Measurements from ENCODE around the gene CD68. TPM values are rescaled to one million over a fixed set of nuclear protein-coding genes. Genes with fewer than 3 reads are reported as not detected.

The CD68 gene
- total RNA-seq, 2 experiments from 2014 or later: 34.5 to 36.0 TPM

- ChIA-PET CTCF (interaction anchor here (0.8 to 6.2 kb wide), 41 partner anchors 9 to 515 kb away, joined by 3 to 207 read pairs (median 6); partner anchors contain the start of genes CD68, FXR2, GABARAP and MPDU1), POLR2A (interaction anchor here (0.9 to 4.5 kb wide), 28 partner anchors 9 to 253 kb away, joined by 3 to 80 read pairs (median 4); partner anchors contain the start of genes ACAP1, CD68, MPDU1 and POLR2A)
- Mint-ChIP-seq H3K4me1 (peaks cover 52% of the 10 kb centered on the region), H3K27me3 (no peaks in the 10 kb centered on the region), H3K9me3 (no peaks in the 10 kb centered on the region), H3K27ac (peak overlapping the region; percentile 93), H3K4me3 (peak overlapping the region; percentile 91), H3K36me3 (ENCODE audit: low read depth) (peaks cover 42% of the 10 kb centered on the region)
- DNase-seq: peak; percentile 85
Observed at GRCh38 chr17:7561028-7561575, 18.3 kb upstream of the CD68 start.

- Mint-ChIP-seq H3K27ac (peak within 1 kb of the TSS; percentile 93), H3K4me3 (peak within 1 kb of the TSS; percentile 91), H3K36me3 (ENCODE audit: low read depth) (peaks cover 39% of the 10 kb centered on the region), H3K9me3 (no peaks in the 10 kb centered on the region), H3K27me3 (no peaks in the 10 kb centered on the region), H3K4me1 (peaks cover 48% of the 10 kb centered on the region)
- CTCF ChIA-PET: interaction anchor here (0.8 to 6.2 kb wide), 35 partner anchors 9 to 516 kb away, joined by 3 to 207 read pairs (median 7); partner anchors contain the start of genes CD68, FXR2, GABARAP and MPDU1
- peak; percentile 91 for DNase-seq
- POLR2A ChIA-PET: interaction anchor here (1.0 to 4.5 kb wide), 24 partner anchors 9 to 280 kb away, joined by 3 to 80 read pairs (median 5); partner anchors contain the start of genes ACAP1, CD68, MPDU1 and POLR2A
Observed at GRCh38 chr17:7561589-7562207, 17.7 kb upstream of the CD68 start, which contains the start of gene SENP3. SENP3 (plus strand) TSS chr17:7561919; CDS start chr17:7563077, 1,158 bp downstream.

- Mint-ChIP-seq H3K36me3 (ENCODE audit: low read depth) (peaks cover 42% of the 10 kb centered on the region), H3K4me1 (peaks cover 47% of the 10 kb centered on the region), H3K9me3 (no peaks in the 10 kb centered on the region), H3K4me3 (peak overlapping the region; percentile 81), H3K27me3 (no peaks in the 10 kb centered on the region), H3K27ac (peak overlapping the region; percentile 87)
- POLR2A ChIA-PET: interaction anchor here (1.0 to 4.5 kb wide), 10 partner anchors 11 to 281 kb away, joined by 3 to 80 read pairs (median 22); partner anchors contain the start of genes ACAP1, MPDU1, POLR2A and SLC2A4
- CTCF ChIA-PET: interaction anchor here (1.5 to 6.2 kb wide), 7 partner anchors 9 to 126 kb away, joined by 4 to 207 read pairs (median 20); partner anchors contain the start of genes MPDU1, TP53 and WRAP53
- DNase-seq: no peak
Observed at GRCh38 chr17:7562208-7562605, 17.2 kb upstream of the CD68 start.

- DNase-seq: no peak
- H3K27ac Mint-ChIP-seq: peak overlapping the region; percentile 87
- CTCF ChIA-PET: no interaction called here
Observed at GRCh38 chr17:7563115-7563869, 16.1 kb upstream of the CD68 start.

GRCh38 chr17:7569571-7569970, 9.9 kb upstream of the CD68 start:
- Mint-ChIP-seq H3K4me3 (no peak overlapping the region), H3K9me3 (no peaks in the 10 kb centered on the region), H3K36me3 (ENCODE audit: low read depth) (peaks cover 67% of the 10 kb centered on the region), H3K4me1 (peaks cover 34% of the 10 kb centered on the region), H3K27me3 (no peaks in the 10 kb centered on the region), H3K27ac (no peak overlapping the region)
- ChIA-PET POLR2A (interaction anchor here (1.1 to 9.3 kb wide), 6 partner anchors 7 to 118 kb away, joined by 3 to 169 read pairs (median 44); partner anchors contain the start of genes CD68, MPDU1, POLR2A and SENP3), CTCF (interaction anchor here (0.5 to 1.0 kb wide), 3 partner anchors 9 to 23 kb away, joined by 3 to 4 read pairs (median 3); no protein-coding TSS in a partner anchor)
- DNase-seq: no peak

More at GRCh38 chr17:7563115-7563869, 16.1 kb upstream of the CD68 start:
- H3K9me3 Mint-ChIP-seq: no peaks in the 10 kb centered on the region
- peaks cover 44% of the 10 kb centered on the region for H3K36me3 Mint-ChIP-seq (ENCODE audit: low read depth)
- POLR2A ChIA-PET: interaction anchor here (0.6 to 4.5 kb wide), 4 partner anchors 9 to 124 kb away, joined by 3 to 80 read pairs (median 12); partner anchors contain the start of genes MPDU1, TP53 and WRAP53
- H3K4me3 Mint-ChIP-seq: peak overlapping the region; percentile 81
- no peaks in the 10 kb centered on the region for H3K27me3 Mint-ChIP-seq
- peaks cover 46% of the 10 kb centered on the region for H3K4me1 Mint-ChIP-seq

GRCh38 chr17:7570351-7570750, 9.1 kb upstream of the CD68 start:
- DNase-seq: no peak
- Mint-ChIP-seq H3K9me3 (no peaks in the 10 kb centered on the region), H3K27me3 (no peaks in the 10 kb centered on the region), H3K36me3 (ENCODE audit: low read depth) (peaks cover 68% of the 10 kb centered on the region), H3K27ac (peak overlapping the region; percentile 37), H3K4me1 (peaks cover 42% of the 10 kb centered on the region), H3K4me3 (no peak overlapping the region)
- ChIA-PET CTCF (interaction anchor here (0.6 to 1.8 kb wide), 4 partner anchors 9 to 121 kb away, joined by 3 to 8 read pairs (median 4); partner anchors contain the start of genes SENP3 and TP53), POLR2A (interaction anchor here (0.5 to 9.3 kb wide), 9 partner anchors 8 to 117 kb away, joined by 3 to 169 read pairs (median 6); partner anchors contain the start of genes CD68, MPDU1, POLR2A and SENP3)

GRCh38 chr17:7572338-7572587, 7.2 kb upstream of the CD68 start:
- H3K27me3 Mint-ChIP-seq: no peaks in the 10 kb centered on the region
- H3K9me3 Mint-ChIP-seq: no peaks in the 10 kb centered on the region
- peak overlapping the region; percentile 93 for H3K4me3 Mint-ChIP-seq
- H3K4me1 Mint-ChIP-seq: peaks cover 61% of the 10 kb centered on the region
- ChIA-PET POLR2A (interaction anchor here (0.8 to 9.3 kb wide), 14 partner anchors 10 to 258 kb away, joined by 3 to 169 read pairs (median 4); partner anchors contain the start of genes CD68, CHRNB1, MPDU1 and POLR2A), CTCF (interaction anchor here (1.2 to 1.8 kb wide), 4 partner anchors 12 to 217 kb away, joined by 3 to 8 read pairs (median 4); partner anchors contain the start of gene TP53)
- DNase-seq: no peak
- H3K27ac Mint-ChIP-seq: peak overlapping the region; percentile 99
- H3K36me3 Mint-ChIP-seq (ENCODE audit: low read depth): peaks cover 77% of the 10 kb centered on the region

GRCh38 chr17:7572588-7573323, 6.7 kb upstream of the CD68 start:
- DNase-seq: peak; percentile 100
- ChIA-PET CTCF (interaction anchor here (1.3 to 3.1 kb wide), 4 partner anchors 12 to 217 kb away, joined by 3 to 21 read pairs (median 8); partner anchors contain the start of genes SENP3, TP53 and WRAP53), POLR2A (interaction anchor here (0.7 to 9.3 kb wide), 23 partner anchors 11 to 561 kb away, joined by 3 to 169 read pairs (median 4); partner anchors contain the start of genes ACAP1, CD68, CHRNB1 and MPDU1)
- peaks cover 78% of the 10 kb centered on the region for H3K36me3 Mint-ChIP-seq (ENCODE audit: low read depth)
- peaks cover 63% of the 10 kb centered on the region for H3K4me1 Mint-ChIP-seq
- no peaks in the 10 kb centered on the region for H3K9me3 Mint-ChIP-seq
- H3K27me3 Mint-ChIP-seq: no peaks in the 10 kb centered on the region
- peak overlapping the region; percentile 93 for H3K4me3 Mint-ChIP-seq
- peak overlapping the region; percentile 99 for H3K27ac Mint-ChIP-seq

GRCh38 chr17:7573324-7574080, 5.9 kb upstream of the CD68 start:
- peaks cover 84% of the 10 kb centered on the region for H3K36me3 Mint-ChIP-seq (ENCODE audit: low read depth)
- H3K27ac Mint-ChIP-seq: peak overlapping the region; percentile 99
- ChIA-PET POLR2A (interaction anchor here (0.6 to 9.3 kb wide), 25 partner anchors 8 to 562 kb away, joined by 3 to 169 read pairs (median 4); partner anchors contain the start of genes ACAP1, CD68, MPDU1 and PHF23), CTCF (interaction anchor here (1.3 to 3.1 kb wide), 5 partner anchors 11 to 137 kb away, joined by 3 to 21 read pairs (median 12); partner anchors contain the start of genes MPDU1, SENP3, SOX15 and TP53)
- no peaks in the 10 kb centered on the region for H3K9me3 Mint-ChIP-seq
- H3K4me3 Mint-ChIP-seq: peak overlapping the region; percentile 93
- no peaks in the 10 kb centered on the region for H3K27me3 Mint-ChIP-seq
- H3K4me1 Mint-ChIP-seq: peaks cover 70% of the 10 kb centered on the region
- peak; percentile 94 for DNase-seq

GRCh38 chr17:7574176-7574953, 5.1 kb upstream of the CD68 start:
- Mint-ChIP-seq H3K4me1 (peaks cover 79% of the 10 kb centered on the region), H3K27me3 (no peaks in the 10 kb centered on the region), H3K27ac (peak overlapping the region; percentile 99), H3K4me3 (peak overlapping the region; percentile 93), H3K36me3 (ENCODE audit: low read depth) (peaks cover 91% of the 10 kb centered on the region), H3K9me3 (no peaks in the 10 kb centered on the region)
- POLR2A ChIA-PET: interaction anchor here (0.6 to 9.3 kb wide), 21 partner anchors 9 to 562 kb away, joined by 3 to 169 read pairs (median 4); partner anchors contain the start of genes ACAP1, CD68, MPDU1 and PHF23
- CTCF ChIA-PET: interaction anchor here (1.3 to 3.1 kb wide), 5 partner anchors 10 to 137 kb away, joined by 3 to 21 read pairs (median 12); partner anchors contain the start of genes MPDU1, SENP3, SOX15 and TP53
- no peak for DNase-seq
